COR-L47 (cell line): Measurements from ENCODE around the gene AP1S1.
"Not testable (repeated sequence)": the region's sequence is repeated elsewhere in the genome, so short reads cannot be mapped to it uniquely, and the experiment has no call there.

Experiments used
- DNase-seq: peaks from one replicate; lab custom pipeline; 2025; lab: John Stamatoyannopoulos, UW

The AP1S1 gene

GRCh38 chr7:101201695-101202602 is 47.7 kb downstream of the AP1S1 start:
- no peak for DNase-seq

GRCh38 chr7:101202603-101202918 is 48.3 kb downstream of the AP1S1 start:
- DNase-seq = no peak

GRCh38 chr7:101203740-101204738 is 49.8 kb downstream of the AP1S1 start:
- not testable (repeated sequence) for DNase-seq

- no peak for DNase-seq
These were observed 51.8 kb downstream of the AP1S1 start for GRCh38 chr7:101205901-101206664.

- no peak for DNase-seq
These were observed 52.4 kb downstream of the AP1S1 start for GRCh38 chr7:101206665-101207042.

- no peak for DNase-seq
These were observed 53.2 kb downstream of the AP1S1 start for GRCh38 chr7:101207459-101207858.

GRCh38 chr7:101208794-101209193 is 54.5 kb downstream of the AP1S1 start:
- no peak for DNase-seq

- no peak for DNase-seq
These were observed 55.9 kb downstream of the AP1S1 start for GRCh38 chr7:101210143-101210542.
